ENCODE measurements around the gene SERTAD3.
A peak's percentile ranks its signal among the peaks of the same experiment; 100 is the strongest.

The SERTAD3 gene

DNA sequence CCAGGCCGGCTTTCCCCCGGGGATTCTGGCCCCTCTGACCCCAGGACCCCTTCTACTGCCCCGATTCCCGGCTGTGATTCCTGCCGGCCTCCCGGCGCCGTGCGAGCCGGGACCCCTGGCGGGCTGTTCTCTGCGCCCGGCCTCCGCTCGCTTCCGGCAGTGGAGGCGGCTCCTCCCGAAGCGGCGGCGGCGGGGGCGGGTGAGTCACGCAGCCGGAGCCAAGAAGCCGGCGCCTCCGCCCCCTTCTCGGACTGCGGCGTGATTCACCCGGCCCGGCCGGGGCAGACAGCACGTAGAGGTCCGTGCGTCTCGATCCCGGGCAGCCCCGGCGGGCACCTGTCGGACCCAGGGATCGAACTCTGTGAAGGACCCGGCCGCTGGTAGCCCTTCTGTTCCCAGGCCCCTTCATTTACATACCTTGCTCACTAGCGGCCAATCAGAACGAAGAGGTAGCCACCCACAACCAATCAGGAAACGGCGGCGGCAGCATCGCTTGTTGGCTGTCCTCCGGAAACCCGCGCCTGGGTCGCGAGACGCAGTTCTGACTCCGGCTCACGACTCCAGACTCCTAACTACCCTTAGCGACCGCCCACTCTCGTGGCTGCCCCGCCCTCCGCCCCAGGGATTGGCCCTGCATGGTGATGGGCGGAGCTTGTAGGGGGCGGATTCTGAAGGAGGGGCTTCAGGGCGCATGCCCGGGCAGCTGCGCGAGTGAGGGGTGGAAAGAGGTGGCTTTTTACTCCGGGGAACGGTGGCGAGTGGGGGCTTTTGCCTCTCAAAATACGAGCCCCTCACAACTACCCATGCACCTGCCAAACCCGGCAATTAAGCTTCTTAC, 18.5 kb downstream of the SERTAD3 start, which contains the start of gene SERTAD1:
Gene SERTAD1 (minus strand): TSS at position 543 of the 838 bp plus-strand sequence. CDS start 2,446 bp downstream, outside the sequence.
- TF ChIP-seq, protein P1, sequence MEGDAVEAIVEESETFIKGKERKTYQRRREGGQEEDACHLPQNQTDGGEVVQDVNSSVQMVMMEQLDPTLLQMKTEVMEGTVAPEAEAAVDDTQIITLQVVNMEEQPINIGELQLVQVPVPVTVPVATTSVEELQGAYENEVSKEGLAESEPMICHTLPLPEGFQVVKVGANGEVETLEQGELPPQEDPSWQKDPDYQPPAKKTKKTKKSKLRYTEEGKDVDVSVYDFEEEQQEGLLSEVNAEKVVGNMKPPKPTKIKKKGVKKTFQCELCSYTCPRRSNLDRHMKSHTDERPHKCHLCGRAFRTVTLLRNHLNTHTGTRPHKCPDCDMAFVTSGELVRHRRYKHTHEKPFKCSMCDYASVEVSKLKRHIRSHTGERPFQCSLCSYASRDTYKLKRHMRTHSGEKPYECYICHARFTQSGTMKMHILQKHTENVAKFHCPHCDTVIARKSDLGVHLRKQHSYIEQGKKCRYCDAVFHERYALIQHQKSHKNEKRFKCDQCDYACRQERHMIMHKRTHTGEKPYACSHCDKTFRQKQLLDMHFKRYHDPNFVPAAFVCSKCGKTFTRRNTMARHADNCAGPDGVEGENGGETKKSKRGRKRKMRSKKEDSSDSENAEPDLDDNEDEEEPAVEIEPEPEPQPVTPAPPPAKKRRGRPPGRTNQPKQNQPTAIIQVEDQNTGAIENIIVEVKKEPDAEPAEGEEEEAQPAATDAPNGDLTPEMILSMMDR (conservative IDR thresholded peaks at IDR 0.05; ENCODE audit: low read depth): peak; percentile 51
- POLR2A ChIA-PET (ENCODE audit: low non-redundant PET): interaction anchor here (0.7 to 1.4 kb wide), 4 partner anchors 10 to 1464 kb away, joined by 3 to 13 read pairs (median 4); no protein-coding TSS in a partner anchor
- peak within 1 kb of the TSS; percentile 99 for H3K27ac ChIP-seq
- CTCF ChIA-PET: interaction anchor here (0.6 to 0.9 kb wide), 3 partner anchors 18 to 121 kb away, joined by 3 to 5 read pairs (median 3); no protein-coding TSS in a partner anchor
- peak; percentile 97 for DNase-seq (ENCODE audit: low spot score)

DNA sequence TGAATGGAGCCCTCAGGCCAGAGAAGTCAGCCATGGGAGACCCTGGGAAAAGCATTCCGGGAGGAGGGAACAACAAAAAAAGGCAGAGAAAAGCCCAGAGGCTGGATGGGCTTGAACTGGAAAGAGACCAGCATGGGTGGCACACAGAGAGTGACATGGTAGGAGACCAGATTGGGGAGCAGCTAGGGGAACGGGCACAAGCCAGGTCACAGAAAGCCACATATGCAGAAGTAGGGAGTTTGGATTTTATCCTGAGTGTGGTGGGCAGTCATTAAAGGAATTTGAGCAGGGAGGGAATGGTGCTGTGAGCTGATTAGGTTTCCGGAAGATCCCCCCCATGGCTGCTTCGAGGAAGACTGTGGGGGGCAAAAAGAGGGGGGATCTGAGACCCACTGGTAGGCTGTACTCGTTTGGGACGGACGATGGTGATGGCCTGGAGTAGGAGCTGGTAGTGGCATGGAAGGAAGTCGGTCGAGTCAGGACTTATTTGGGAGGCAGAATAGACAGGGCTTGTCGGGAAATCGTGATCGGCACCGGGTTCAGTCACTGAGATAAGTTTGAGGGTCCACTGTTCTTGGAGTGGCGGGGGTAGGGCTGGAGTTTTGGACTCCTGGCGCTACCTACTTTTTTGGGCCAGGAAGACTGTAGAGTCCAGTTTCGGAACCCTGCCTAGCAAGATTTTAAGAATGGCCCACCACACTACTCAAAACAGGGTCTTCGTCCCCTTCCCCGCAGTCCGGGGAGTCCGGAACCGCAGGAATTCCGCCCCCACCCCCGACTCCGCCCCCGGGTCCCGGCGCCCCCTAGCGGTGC, 19.3 kb downstream of the SERTAD3 start:
- peak overlapping the region; percentile 99 for H3K27ac ChIP-seq
- TF ChIP-seq, protein P1 (conservative IDR thresholded peaks at IDR 0.05; ENCODE audit: low read depth): peak; percentile 77; the same call in 1 of the 2 replicates
- ChIA-PET CTCF (interaction anchor here (0.6 to 1.1 kb wide), 3 partner anchors 9 to 119 kb away, joined by 3 to 4 read pairs (median 3); no protein-coding TSS in a partner anchor), POLR2A (ENCODE audit: low non-redundant PET) (interaction anchor here (0.5 to 0.8 kb wide), 3 partner anchors 80 to 950 kb away, joined by 3 to 4 read pairs (median 4); no protein-coding TSS in a partner anchor)
- no peak for DNase-seq (ENCODE audit: low spot score)

DNA sequence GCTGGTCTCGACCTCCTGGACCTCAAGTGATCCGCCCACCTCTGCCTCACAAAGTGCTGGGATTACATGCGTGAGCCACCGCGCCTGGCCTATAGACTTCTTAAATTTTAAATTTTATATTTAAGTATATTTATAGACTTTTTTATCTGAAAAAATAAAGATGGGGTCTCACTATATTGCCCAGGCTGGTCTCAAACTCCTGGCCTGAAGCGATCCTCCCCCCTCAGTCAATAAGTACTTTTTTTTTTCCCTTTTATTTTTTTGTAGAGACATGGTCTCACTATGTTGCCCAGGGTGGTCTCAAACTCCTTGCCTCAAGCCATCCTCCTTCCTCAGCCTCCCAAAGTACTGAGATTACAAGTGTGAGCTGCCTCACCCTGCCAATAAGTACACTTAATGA, 20.2 kb downstream of the SERTAD3 start:
- H3K27ac ChIP-seq: peak overlapping the region; percentile 93
- CTCF ChIA-PET: interaction anchor here (0.6 to 1.1 kb wide), 4 partner anchors 10 to 162 kb away, joined by 3 to 4 read pairs (median 4); no protein-coding TSS in a partner anchor
- DNase-seq (ENCODE audit: low spot score): no peak
- POLR2A ChIA-PET (ENCODE audit: low non-redundant PET): interaction anchor here (0.6 to 1.4 kb wide), 3 partner anchors 20 to 949 kb away, joined by 3 to 4 read pairs (median 3); no protein-coding TSS in a partner anchor
- TF ChIP-seq, protein P1 (conservative IDR thresholded peaks at IDR 0.05; ENCODE audit: low read depth): no peak

DNA sequence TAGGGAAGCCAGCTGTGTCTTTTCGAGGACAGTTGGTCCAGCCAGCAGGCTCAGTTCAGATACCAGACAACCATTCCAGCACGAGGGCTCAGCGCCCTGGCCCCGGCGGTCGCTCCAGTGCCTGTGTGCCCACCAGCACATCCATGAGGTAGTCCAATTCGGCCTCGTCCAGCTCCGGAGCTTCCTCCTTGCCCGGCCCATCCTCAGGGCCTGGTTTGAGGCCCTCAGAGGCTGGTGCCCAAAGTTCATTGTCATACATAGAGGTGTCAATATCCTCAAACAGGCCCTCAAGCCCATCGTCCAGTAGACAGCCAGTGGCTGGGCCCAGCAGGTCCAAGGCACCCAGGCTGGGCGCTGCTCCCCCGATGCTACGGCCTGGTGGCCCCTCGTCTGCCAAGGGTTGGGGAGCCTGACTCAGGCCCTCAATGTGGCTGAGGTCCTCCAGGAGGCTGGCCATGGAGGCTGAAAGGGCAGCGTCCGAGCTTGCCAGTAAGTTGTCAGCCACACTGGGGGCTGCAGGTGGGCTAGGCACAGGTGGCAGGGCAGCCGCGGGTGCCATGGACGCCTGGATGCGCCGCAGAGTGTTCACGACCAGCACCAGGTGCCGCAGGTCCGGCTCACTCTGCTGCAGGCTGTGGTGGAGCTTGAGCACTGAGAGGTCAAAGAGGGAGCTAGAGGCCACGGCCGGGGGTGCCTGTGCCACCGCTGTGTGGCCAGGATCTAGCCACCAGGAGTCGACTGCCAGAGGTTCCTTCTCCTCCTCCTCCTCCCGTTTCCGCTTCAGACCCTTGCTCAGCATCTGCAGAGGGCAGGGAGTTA, 21.2 kb downstream of the SERTAD3 start:
- TF ChIP-seq, protein P1 (conservative IDR thresholded peaks at IDR 0.05; ENCODE audit: low read depth): no peak
- H3K27ac ChIP-seq: peak overlapping the region; percentile 93
- POLR2A ChIA-PET (ENCODE audit: low non-redundant PET): interaction anchor here (0.5 to 1.4 kb wide), 2 partner anchors 10 to 19 kb away, joined by 3 read pairs; no protein-coding TSS in a partner anchor

DNA sequence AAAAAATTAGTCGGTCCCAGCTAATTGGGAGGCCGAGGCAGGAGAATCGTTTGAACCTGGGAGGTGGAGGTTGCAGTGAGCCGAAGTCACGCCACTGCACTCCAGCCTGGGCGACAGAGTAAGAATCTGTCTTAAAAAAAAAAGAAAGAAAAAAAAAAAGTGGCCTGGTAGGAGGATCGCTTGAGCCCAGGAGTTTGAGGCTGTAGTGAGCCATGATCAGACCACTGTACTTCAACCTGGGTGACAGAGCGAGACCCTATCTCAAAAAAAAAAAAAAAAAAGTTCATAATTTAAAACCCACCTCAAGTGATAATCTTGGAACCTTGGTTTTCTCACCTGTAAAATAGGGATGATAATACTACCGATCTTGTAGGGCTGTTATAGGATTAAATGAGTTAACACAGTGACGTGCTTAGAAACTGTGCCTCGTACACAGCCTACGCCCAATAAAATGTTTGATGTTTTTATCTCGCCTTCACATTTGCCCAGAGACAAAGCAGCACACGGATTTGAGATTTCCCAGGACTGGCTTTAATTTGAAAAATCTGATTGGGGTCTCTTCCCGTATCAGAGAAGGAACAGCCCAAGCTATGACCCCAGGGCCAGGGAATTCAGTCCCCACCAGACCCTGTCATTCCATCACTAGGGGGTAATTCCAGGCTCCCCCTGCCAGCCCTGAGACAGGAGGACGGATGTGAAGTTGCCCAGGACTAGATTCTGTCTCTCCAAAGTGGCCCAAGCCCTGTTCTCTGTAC, 22.0 kb downstream of the SERTAD3 start:
- ChIA-PET POLR2A (ENCODE audit: low non-redundant PET) (interaction anchor here (0.5 to 2.0 kb wide), 3 partner anchors 11 to 198 kb away, joined by 3 to 10 read pairs (median 3); no protein-coding TSS in a partner anchor), CTCF (no interaction called here)
- TF ChIP-seq, protein P1 (conservative IDR thresholded peaks at IDR 0.05; ENCODE audit: low read depth): no peak
- H3K27ac ChIP-seq: peak overlapping the region; percentile 93
- no peak for DNase-seq (ENCODE audit: low spot score)

More for the DNA sequence above, 21.2 kb downstream of the SERTAD3 start:
- CTCF ChIA-PET: interaction anchor here (0.7 kb wide), 2 partner anchors 161 to 1174 kb away, joined by 3 to 4 read pairs; no protein-coding TSS in a partner anchor
- DNase-seq (ENCODE audit: low spot score): no peak
